B cell (primary cell): ENCODE measurements around the gene ZNF621. TPM values are rescaled to one million over a fixed set of nuclear protein-coding genes. Genes with fewer than 3 reads are reported as not detected.

ENCODE experiments used
- ATAC-seq: fragments of 200-7000 bp; cut with Tn5 transposase; one replicate; pipeline ENCODE4 v1.10.0; 2021; ENCODE audit warnings: low read depth, mild to moderate bottlenecking, moderate number of reproducible peaks, moderate library complexity
- CTCF ChIA-PET: fragments of 350-600 bp; sonication (Branson Sonifier 250); formaldehyde crosslinking; loops from one replicate; lab custom pipeline; 2021; ENCODE audit warnings: antibody characterized with exemption, inconsistent platforms; lab: Charles Lee
- POLR2A ChIA-PET: fragments of 350-600 bp; sonication (Branson Sonifier 250); formaldehyde crosslinking; loops from one replicate; lab custom pipeline; 2021; ENCODE audit warnings: antibody characterized with exemption; lab: Charles Lee
- DNase-seq: peaks from one replicate; pipeline ENCODE4 v3.0.0; 2013
- H2AFZ ChIP-seq: 2 replicates; pipeline ENCODE4 v1.6.1; 2012; ENCODE audit warnings: mild to moderate bottlenecking, low read depth, low read length; ENCODE audit not compliant: insufficient read depth, poor library complexity, severe bottlenecking
- H3K27ac ChIP-seq, 2 donors: 1 replicate in 1 of 2; 2 replicates in 1 of 2; pipeline ENCODE4 v1.5.1; 2012 to 2013; ENCODE audit warnings: low read length in 2 of 2, mild to moderate bottlenecking in 2 of 2, moderate library complexity in 1 of 2
- H3K27me3 ChIP-seq, 4 experiments: fragments of 200-600 bp in 1 of 4; sonication (generic) in 1 of 4; replicated peaks in 1 of 4; 1 replicate in 2 of 4; 2 replicates in 2 of 4; pipeline versions ENCODE4 v1.6.1 to v1.7.0; 2013 to 2016; ENCODE audit warnings: low read length in 3 of 4, mild to moderate bottlenecking in 2 of 4, mixed read lengths in 1 of 4, moderate library complexity in 1 of 4; ENCODE audit not compliant: insufficient read depth in 4 of 4, control insufficient read depth in 3 of 4; ENCODE audit errors: control extremely low read depth in 1 of 4
- H3K36me3 ChIP-seq, 2 experiments: replicated peaks in 1 of 2; 1 replicate in 1 of 2; 2 replicates in 1 of 2; pipeline versions ENCODE4 v1.6.1 to v1.7.1; 2013; ENCODE audit warnings: low read length in 1 of 2; ENCODE audit not compliant: insufficient read depth in 2 of 2, control insufficient read depth in 1 of 2; ENCODE audit errors: control extremely low read depth in 1 of 2, extremely low read depth in 1 of 2
- H3K4me1 ChIP-seq, 2 donors: fragments of 200-600 bp in 1 of 2; sonication (generic) in 1 of 2; 1 replicate in 1 of 2; 2 replicates in 1 of 2; pipeline versions ENCODE4 v1.5.1 to v1.6.1; 2013 to 2017; ENCODE audit warnings: low read length in 2 of 2; ENCODE audit not compliant: control insufficient read depth in 2 of 2, insufficient read depth in 2 of 2
- H3K4me2 ChIP-seq: replicated peaks from 2 replicates; pipeline ENCODE3; 2012; ENCODE audit warnings: mild to moderate bottlenecking, low read depth, low read length; ENCODE audit not compliant: poor library complexity, severe bottlenecking
- H3K4me3 ChIP-seq, 5 experiments: fragments of 200-600 bp in 1 of 5; sonication (generic) in 1 of 5; 1 replicate in 3 of 5; 2 replicates in 2 of 5; pipeline versions ENCODE4 v1.5.1 to v1.7.0; 2011 to 2016; ENCODE audit warnings: low read length in 4 of 5, mild to moderate bottlenecking in 4 of 5, low read depth in 2 of 5, control low read depth in 1 of 5, moderate library complexity in 1 of 5; ENCODE audit not compliant: insufficient read depth in 1 of 5; ENCODE audit errors: control extremely low read depth in 1 of 5, extremely low read depth in 1 of 5
- H3K79me2 ChIP-seq: fragments of 200-600 bp; sonication (generic); one replicate; pipeline ENCODE4 v1.6.0; 2016; ENCODE audit warnings: low read length; ENCODE audit not compliant: control insufficient read depth, insufficient read depth
- H3K9ac ChIP-seq: fragments of 200-600 bp; sonication (generic); 2 replicates; pipeline ENCODE4 v1.6.1; 2017; ENCODE audit warnings: mild to moderate bottlenecking, low read length, moderate library complexity
- H3K9me3 ChIP-seq, 3 donors: one replicate each; pipeline versions ENCODE4 v1.6.1 to v1.7.1; 2013; ENCODE audit warnings: low read length in 2 of 3; ENCODE audit not compliant: control insufficient read depth in 2 of 3, insufficient read depth in 1 of 3; ENCODE audit errors: control extremely low read depth in 1 of 3
- H4K20me1 ChIP-seq: 2 replicates; pipeline ENCODE4 v1.6.0; 2012; ENCODE audit warnings: mild to moderate bottlenecking, low read length; ENCODE audit not compliant: insufficient read depth, control insufficient read depth, poor library complexity, severe bottlenecking
- H3K27ac Mint-ChIP-seq: one replicate; pipeline ENCODE4 v1.8.0; 2021; ENCODE audit warnings: mixed read lengths
- H3K27me3 Mint-ChIP-seq: one replicate; pipeline ENCODE4 v1.8.0; 2021; ENCODE audit warnings: mixed read lengths
- H3K4me1 Mint-ChIP-seq: one replicate; pipeline ENCODE4 v1.8.0; 2021; ENCODE audit warnings: mixed read lengths
- H3K4me3 Mint-ChIP-seq: one replicate; pipeline ENCODE4 v1.8.0; 2021; ENCODE audit warnings: mixed read lengths
- H3K9me3 Mint-ChIP-seq: one replicate; pipeline ENCODE4 v1.8.0; 2022; ENCODE audit warnings: mixed read lengths; ENCODE audit not compliant: insufficient read depth
- CTCF ChIP-seq: fragments of 200-600 bp; IDR thresholded peaks from one replicate; pipeline ENCODE4 v1.8.0; 2022; ENCODE audit warnings: antibody characterized with exemption, mild to moderate bottlenecking
- EZH2 ChIP-seq: IDR thresholded peaks from 2 replicates; pipeline ENCODE4 v1.6.1; 2012; ENCODE audit warnings: borderline replicate concordance, low read depth, mild to moderate bottlenecking, moderate library complexity, low read length; ENCODE audit not compliant: insufficient read depth, poor library complexity, severe bottlenecking
- WGBS: methylation state at CpG from one replicate; pipeline ENCODE4 v1.1.5; 2013; ENCODE audit warnings: missing lambda C conversion rate; ENCODE audit not compliant: insufficient coverage; 5-methylcytosine and 5-hydroxymethylcytosine counted together
- intact Hi-C: fragments of 100-400 bp; cut with micrococcal nuclease; formaldehyde crosslinking; loops from one replicate; pipeline ENCODE4 v1.10.0; 2022
- polyA plus RNA-seq: library from polyadenylated mRNA; depleted of rRNA; stranded (reverse); fragments of >200 nt; gene quantifications from 2 replicates; pipeline ENCODE4 v1.2.3, GENCODE V29; 2012
- total RNA-seq, 2 donors: library from RNA; stranded (reverse); fragments of 120-200 nt in 1 of 2; gene quantifications; 1 replicate in 1 of 2; 2 replicates in 1 of 2; pipeline versions ENCODE4 v1.2.3 to v1.2.4, GENCODE V29; 2013 to 2022

ZNF621 gene
- total and polyA plus RNA-seq, 2 donors (not counting 1 experiment from before 2014, with no cell fraction given): 10.2 to 35.2 TPM

GRCh38 chr3:40476478-40477470 lies 48.0 kb upstream of the ZNF621 start, which contains the start of gene ZNF619:
TSS of gene ZNF619 (plus strand) at chr3:40477122. CDS start at chr3:40477980, 858 bp downstream.
- peak within 1 kb of the TSS; percentile 86 for H3K9ac ChIP-seq
- Mint-ChIP-seq H3K4me1 (peaks cover 25% of the 10 kb centered on the region), H3K9me3 (no peaks in the 10 kb centered on the region), H3K27ac (peak within 1 kb of the TSS; percentile 92), H3K27me3 (no peaks in the 10 kb centered on the region), H3K4me3 (peak within 1 kb of the TSS; percentile 91)
- H4K20me1 ChIP-seq: no peaks in the 10 kb centered on the region
- H3K4me2 ChIP-seq: peak within 1 kb of the TSS; percentile 91
- ChIA-PET CTCF (interaction anchor here (1.2 to 1.6 kb wide), 3 partner anchors 24 to 169 kb away, joined by 4 to 6 read pairs (median 5); partner anchors contain the start of gene ZNF620), POLR2A (interaction anchor here (1.1 to 1.6 kb wide), 3 partner anchors 19 to 723 kb away, joined by 3 to 6 read pairs (median 4); partner anchors contain the start of genes CTNNB1, RPL14 and ZNF620)
- no peaks in the 10 kb centered on the region for H3K9me3 ChIP-seq
- H3K79me2 ChIP-seq: peaks cover 16% of the 10 kb centered on the region
- H3K27ac ChIP-seq: peak within 1 kb of the TSS; percentile 72 to 90
- DNase-seq (peak; percentile 84), ATAC-seq (peak; percentile 93)
- intact Hi-C loops: loop anchor here (1.0 to 2.0 kb wide), 4 partner anchors 23 to 167 kb away; partner anchors contain the start of genes EIF1B, ZNF620 and ZNF621
- peaks cover 13 to 19% of the 10 kb centered on the region in 2 donors for H3K4me1 ChIP-seq
- H3K36me3 ChIP-seq: peaks cover 0 to 21% of the 10 kb centered on the region in 2 experiments
- H2AFZ ChIP-seq: peak within 1 kb of the TSS; percentile 96
- H3K4me3 ChIP-seq: peak within 1 kb of the TSS; percentile 64 to 92 (median 82)
- no peaks in the 10 kb centered on the region for H3K27me3 ChIP-seq
- WGBS: 8% methylated on average over 39 of the region's 48 CpGs
- TF ChIP-seq EZH2: no peak
- no peak for TF ChIP-seq CTCF
